Peyer's patch (tissue), 4 donors: Measurements from ENCODE around the gene RPRD1A. TPM values are rescaled to one million over a fixed set of nuclear protein-coding genes. Genes with fewer than 3 reads are reported as not detected.
"Not testable (repeated sequence)": the region's sequence is repeated elsewhere in the genome, so short reads cannot be mapped to it uniquely, and the experiment has no call there.

ENCODE experiments used
- DNase-seq, 3 donors: peaks; one replicate each; pipeline ENCODE4 v3.0.0-alpha.2; 2017 to 2019
- H3K27ac ChIP-seq, 4 donors: fragments of 200-600 bp; sonication (generic); one replicate each; pipeline ENCODE4 v1.5.1; 2016 to 2019
- H3K27me3 ChIP-seq, 2 donors: fragments of 200-600 bp; sonication (generic); one replicate each; pipeline ENCODE4 v1.5.1; 2019
- H3K36me3 ChIP-seq, 3 donors: fragments of 200-600 bp; sonication (generic); one replicate each; pipeline ENCODE4 v1.5.1; 2016 to 2019
- H3K4me1 ChIP-seq, 4 donors: fragments of 200-600 bp; sonication (generic); one replicate each; pipeline ENCODE4 v1.5.1; 2016 to 2019
- H3K4me3 ChIP-seq, 4 donors: fragments of 200-600 bp; sonication (generic); 1 replicate in 3 of 4; 2 replicates in 1 of 4; pipeline ENCODE4 v1.5.1; 2016 to 2019; ENCODE audit warnings: mild to moderate bottlenecking in 1 of 4
- H3K9me3 ChIP-seq, 4 donors: fragments of 200-600 bp; sonication (generic); one replicate each; pipeline ENCODE4 v1.5.1; 2016 to 2019; ENCODE audit warnings: mild to moderate bottlenecking in 1 of 4
- CTCF ChIP-seq, 6 experiments: fragments of 450-650 bp in 4 of 6; fragments of 200-600 bp in 2 of 6; sonication (generic) in 1 of 6; IDR thresholded peaks; one replicate each; pipeline ENCODE4 v1.5.1; 2017 to 2019; ENCODE audit warnings: antibody characterized with exemption in 6 of 6, mild to moderate bottlenecking in 3 of 6, moderate library complexity in 1 of 6
- POLR2A ChIP-seq, 2 donors: fragments of 450-650 bp; IDR thresholded peaks; one replicate each; pipeline ENCODE4 v1.5.1; 2017; ENCODE audit warnings: antibody characterized with exemption in 2 of 2, mild to moderate bottlenecking in 2 of 2, moderate library complexity in 2 of 2
- total RNA-seq, 4 donors: library from RNA; depleted of rRNA; stranded (reverse); fragments of >200 nt; gene quantifications; one replicate each; pipeline ENCODE4 v1.1.0, GENCODE V29; 2016

Gene RPRD1A
- total RNA-seq, 4 donors from 2014 or later: 41.9 to 67.7 (median 50.8) TPM

DNA sequence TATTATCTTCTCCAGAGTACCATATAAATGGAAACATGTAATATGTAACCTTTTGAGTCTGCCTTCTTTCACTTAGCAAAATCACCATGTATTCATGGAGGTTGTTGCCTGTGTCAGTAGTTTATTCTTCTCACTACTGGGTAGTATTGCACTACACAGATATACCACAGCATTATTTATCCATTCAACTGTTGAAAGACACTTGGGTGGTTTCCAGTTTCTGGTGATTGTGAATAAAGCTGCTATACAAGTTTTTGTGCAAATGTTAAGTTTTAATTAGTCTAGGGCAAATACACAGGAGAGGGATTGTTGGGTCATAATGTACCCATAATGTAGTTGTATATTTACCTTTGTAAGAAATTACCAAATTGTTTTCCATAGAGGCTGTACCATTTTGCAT, 29.6 kb upstream of the RPRD1A start:
- H3K4me3 ChIP-seq: no peak overlapping the region
- H3K27me3 ChIP-seq: no peaks in the 10 kb centered on the region
- no peak overlapping the region for H3K27ac ChIP-seq
- no peak for DNase-seq
- H3K4me1 ChIP-seq: no peaks in the 10 kb centered on the region
- TF ChIP-seq CTCF (IDR thresholded peaks at IDR 0.05): no peak
- TF ChIP-seq POLR2A (IDR thresholded peaks at IDR 0.05): no peak
- H3K36me3 ChIP-seq: no peaks in the 10 kb centered on the region
- peaks cover 0 to under 1% (median 0%) of the 10 kb centered on the region in 4 donors for H3K9me3 ChIP-seq

DNA sequence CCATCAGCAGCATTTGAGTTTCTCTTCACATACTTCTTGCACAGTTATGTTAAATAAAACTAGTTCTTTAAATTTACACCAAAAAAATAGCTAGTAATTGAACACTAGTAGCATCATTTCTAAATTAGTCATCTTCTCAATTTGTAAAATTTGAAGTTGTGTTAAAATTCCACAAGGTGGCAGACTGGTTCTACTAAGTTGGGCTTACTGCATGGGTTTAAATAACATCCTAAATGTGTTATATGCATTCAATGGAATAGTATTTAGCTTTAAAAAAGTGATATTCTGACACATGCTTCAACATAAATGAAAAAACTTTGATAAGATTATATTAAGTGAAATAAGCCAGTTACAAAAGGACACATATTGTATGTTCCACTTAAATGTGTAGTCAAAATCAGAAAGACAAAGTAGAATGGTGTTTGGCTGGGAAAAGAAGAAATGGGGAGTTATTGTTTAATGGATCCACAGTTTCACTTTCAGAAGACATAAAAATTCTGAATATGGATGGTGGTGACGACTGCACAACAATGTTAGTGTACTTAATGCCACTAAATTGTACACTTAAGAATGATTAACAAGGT, 28.7 kb upstream of the RPRD1A start:
- H3K27me3 ChIP-seq: no peaks in the 10 kb centered on the region
- DNase-seq: no peak
- no peak overlapping the region for H3K4me3 ChIP-seq
- TF ChIP-seq CTCF (IDR thresholded peaks at IDR 0.05) (peak; percentile 2 to 81 (median 60)), POLR2A (IDR thresholded peaks at IDR 0.05) (no peak)
- H3K36me3 ChIP-seq: no peaks in the 10 kb centered on the region
- H3K9me3 ChIP-seq: no peaks in the 10 kb centered on the region
- no peaks in the 10 kb centered on the region for H3K4me1 ChIP-seq
- no peak overlapping the region for H3K27ac ChIP-seq

- TF ChIP-seq POLR2A (IDR thresholded peaks at IDR 0.05): no peak
- no peak for TF ChIP-seq CTCF (IDR thresholded peaks at IDR 0.05)
Observed at GRCh38 chr18:36094431-36094830, 27.1 kb upstream of the RPRD1A start.

DNA sequence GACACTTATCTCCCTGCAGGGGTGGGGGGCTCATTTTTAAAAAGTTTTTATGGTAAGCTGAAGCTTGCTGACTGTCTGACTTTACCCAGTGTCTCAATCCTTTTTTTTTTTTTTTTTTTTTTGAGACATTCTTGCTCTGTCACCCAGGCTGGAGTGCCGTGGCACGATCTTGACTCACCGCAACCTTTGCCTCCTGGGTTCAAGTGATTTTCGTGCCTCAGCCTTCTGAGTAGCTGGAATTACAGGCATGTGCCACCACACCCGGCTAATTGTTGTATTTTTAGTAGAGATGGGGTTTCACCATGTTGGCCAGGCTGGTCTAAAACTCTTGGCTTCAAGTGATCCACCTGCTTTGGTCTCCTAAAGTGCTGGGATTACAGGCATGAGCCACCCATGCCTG, 24.8 kb upstream of the RPRD1A start:
- H3K27ac ChIP-seq, H3K36me3 ChIP-seq, H3K4me3 ChIP-seq: not testable (repeated sequence)

More at GRCh38 chr18:36094431-36094830, 27.1 kb upstream of the RPRD1A start:
- no peaks in the 10 kb centered on the region for H3K9me3 ChIP-seq
- no peaks in the 10 kb centered on the region for H3K27me3 ChIP-seq
- H3K4me3 ChIP-seq: no peak overlapping the region
- no peaks in the 10 kb centered on the region for H3K4me1 ChIP-seq
- DNase-seq: no peak
- no peaks in the 10 kb centered on the region for H3K36me3 ChIP-seq
- H3K27ac ChIP-seq: no peak overlapping the region

DNA sequence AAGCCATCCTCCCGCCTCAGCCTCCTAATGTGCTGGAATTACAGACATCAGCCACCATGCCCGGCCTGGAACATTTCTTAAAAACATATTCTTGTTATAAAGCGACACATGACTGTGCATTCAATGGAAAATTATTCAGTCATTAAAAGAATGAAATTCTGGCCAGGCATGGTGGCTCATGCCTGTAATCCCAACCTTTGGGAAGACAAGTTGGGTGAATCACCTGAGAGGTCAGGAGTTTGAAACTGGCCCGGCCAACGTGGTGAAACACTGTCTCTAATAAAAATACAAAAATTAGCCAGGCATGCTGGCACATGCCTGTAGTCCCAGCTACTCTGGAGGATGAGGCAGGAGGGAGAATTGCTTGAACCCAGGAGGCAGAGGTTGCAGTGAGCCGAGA, 21.6 kb upstream of the RPRD1A start:
- Histone ChIP-seq H3K36me3 (no peaks in the 10 kb centered on the region), H3K27ac (no peak overlapping the region), H3K4me1 (no peaks in the 10 kb centered on the region), H3K4me3 (no peak overlapping the region), H3K27me3 (no peaks in the 10 kb centered on the region), H3K9me3 (no peaks in the 10 kb centered on the region)
- TF ChIP-seq CTCF (IDR thresholded peaks at IDR 0.05) (no peak), POLR2A (IDR thresholded peaks at IDR 0.05) (no peak)
- no peak for DNase-seq

More for the DNA sequence above, 24.8 kb upstream of the RPRD1A start:
- not testable (repeated sequence) for H3K9me3 ChIP-seq, DNase-seq, H3K27me3 ChIP-seq, H3K4me1 ChIP-seq

DNA sequence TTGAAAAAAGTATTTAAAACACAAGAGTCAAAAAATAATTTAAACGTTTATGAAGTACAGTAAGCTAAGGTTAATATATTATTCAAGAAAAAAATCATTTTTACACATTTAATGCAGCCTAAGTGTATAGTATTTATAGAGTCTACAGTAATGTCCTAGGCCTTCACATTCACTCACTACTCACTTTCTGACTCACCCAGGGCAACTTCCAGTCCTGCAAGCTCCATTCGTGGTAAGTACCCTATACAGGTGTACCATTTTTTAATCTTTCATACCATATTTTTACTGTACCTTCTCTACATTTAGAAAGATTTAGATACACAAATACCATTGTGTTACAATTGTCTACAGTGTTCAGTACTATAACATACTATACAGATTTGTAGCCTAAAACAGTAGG, 20.9 kb upstream of the RPRD1A start:
- no peaks in the 10 kb centered on the region for H3K36me3 ChIP-seq
- no peak overlapping the region for H3K4me3 ChIP-seq
- no peaks in the 10 kb centered on the region for H3K4me1 ChIP-seq
- no peak overlapping the region for H3K27ac ChIP-seq
- no peaks in the 10 kb centered on the region for H3K9me3 ChIP-seq
- DNase-seq: no peak
- no peaks in the 10 kb centered on the region for H3K27me3 ChIP-seq
- TF ChIP-seq POLR2A (IDR thresholded peaks at IDR 0.05): no peak
- TF ChIP-seq CTCF (IDR thresholded peaks at IDR 0.05): no peak
